MM.1S (cell line): ENCODE results near the gene NPR3.

Experiments
- CTCF ChIP-seq: fragments of 300-600 bp; sonication (generic); IDR thresholded peaks from 2 replicates; pipeline ENCODE4 v1.5.1; 2016; ENCODE audit warnings: antibody characterized with exemption, low read length, mixed read lengths
- EZH2 ChIP-seq: fragments of 300-600 bp; sonication (generic); optimal IDR thresholded peaks from 2 replicates; pipeline ENCODE3; 2017; ENCODE audit warnings: low read depth, mild to moderate bottlenecking, antibody characterized with exemption, low read length, mixed read lengths
- EZH2phosphoT487 ChIP-seq: fragments of 300-600 bp; sonication (generic); IDR thresholded peaks from 2 replicates; pipeline ENCODE4 v1.6.1; 2018; ENCODE audit warnings: antibody characterized with exemption, low read length

- no peak for TF ChIP-seq CTCF
- TF ChIP-seq EZH2phosphoT487: no peak
- no peak for TF ChIP-seq EZH2
These were observed 43.2 kb downstream of the NPR3 start for GRCh38 chr5:32754284-32754683.
